ENCODE results near the gene CORO6. TPM values are rescaled to one million over a fixed set of nuclear protein-coding genes. Genes with fewer than 3 reads are reported as not detected.
A peak's percentile ranks its signal among the peaks of the same experiment; 100 is the strongest.

Gene CORO6
- total and polyA plus RNA-seq, 3 experiments from 2014 or later: 0.17 to 2.9 (median 2.5) TPM

DNA sequence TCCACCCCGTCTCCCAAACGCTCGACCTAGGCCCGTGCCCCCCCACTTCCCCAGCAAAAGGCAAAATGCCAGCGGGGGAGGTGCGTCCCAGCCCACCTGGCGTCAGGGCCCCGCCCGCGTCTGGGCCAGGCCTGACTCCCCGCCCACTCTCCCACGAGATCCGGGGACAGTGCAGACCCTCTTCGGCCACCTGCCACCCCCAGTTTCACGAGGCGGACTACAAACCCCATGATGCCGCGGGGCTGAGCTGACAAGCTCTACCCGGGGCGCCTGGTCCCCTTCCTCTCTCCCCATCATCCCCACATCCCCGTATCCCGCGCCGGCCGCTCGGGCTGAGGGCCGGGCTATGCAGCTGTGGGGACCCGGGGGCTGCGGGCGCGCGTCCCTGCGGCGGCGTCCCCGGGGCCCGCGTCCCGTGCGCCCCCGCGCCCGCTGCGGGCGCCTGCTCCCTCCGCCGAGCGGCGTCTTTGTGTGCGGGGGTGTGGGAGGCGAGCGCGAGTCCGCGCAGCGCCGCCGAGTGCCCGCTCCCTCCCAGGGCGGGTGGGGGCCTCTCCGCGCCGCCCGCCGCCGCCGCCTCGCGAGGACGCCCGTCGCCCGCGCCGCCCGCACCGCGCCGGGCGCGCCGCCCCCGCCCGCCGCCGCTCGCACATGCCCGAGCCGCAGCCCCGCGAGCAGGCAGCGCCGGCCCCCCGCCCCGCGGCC lies 29.7 kb downstream of the CORO6 start, which contains the start of gene ANKRD13B:
TSS of gene ANKRD13B (plus strand) at position 283 of the 702 bp plus-strand sequence. CDS start 490 bp downstream, outside the sequence.
- H3K4me1 Mint-ChIP-seq: peaks cover 32 to 45% (median 38%) of the 10 kb centered on the region in 3 donors
- Histone ChIP-seq H3K4me1 (ENCODE audit: insufficient read depth, low read length) (peaks cover 45% of the 10 kb centered on the region), H3K36me3 (ENCODE audit: insufficient read depth, low read length) (no peaks in the 10 kb centered on the region), H3K4me3 (ENCODE audit: low read length) (peak within 1 kb of the TSS; percentile 43), H3K27ac (ENCODE audit: low read depth, low read length) (no peak within 1 kb of the TSS), H3K9me3 (ENCODE audit: low read length) (no peaks in the 10 kb centered on the region), H3K27me3 (ENCODE audit: insufficient read depth, low read length, poor library complexity, severe bottlenecking) (no peaks in the 10 kb centered on the region)
- H3K27ac Mint-ChIP-seq: peak within 1 kb of the TSS in 7 of 8 donors; percentile 29 to 85 (median 51)
- peak within 1 kb of the TSS; percentile 76 to 90 (median 87) for H3K4me3 Mint-ChIP-seq
- H3K9me3 Mint-ChIP-seq: no peaks in the 10 kb centered on the region
- ChIA-PET CTCF (interaction anchor here (1.2 to 6.2 kb wide), 8 partner anchors 11 to 223 kb away, joined by 3 to 113 read pairs (median 16); partner anchors contain the start of genes ABHD15 and TP53I13), POLR2A (interaction anchor here (0.6 to 2.2 kb wide), 7 partner anchors 9 to 29 kb away, joined by 3 to 20 read pairs (median 8); partner anchors contain the start of genes CORO6 and TP53I13)
- H3K27me3 Mint-ChIP-seq: no peaks in the 10 kb centered on the region
- peak in 1 of 5 donors; percentile 25 for DNase-seq
- peaks cover 0 to 4% (median 1%) of the 10 kb centered on the region in 3 donors for H3K36me3 Mint-ChIP-seq

DNA sequence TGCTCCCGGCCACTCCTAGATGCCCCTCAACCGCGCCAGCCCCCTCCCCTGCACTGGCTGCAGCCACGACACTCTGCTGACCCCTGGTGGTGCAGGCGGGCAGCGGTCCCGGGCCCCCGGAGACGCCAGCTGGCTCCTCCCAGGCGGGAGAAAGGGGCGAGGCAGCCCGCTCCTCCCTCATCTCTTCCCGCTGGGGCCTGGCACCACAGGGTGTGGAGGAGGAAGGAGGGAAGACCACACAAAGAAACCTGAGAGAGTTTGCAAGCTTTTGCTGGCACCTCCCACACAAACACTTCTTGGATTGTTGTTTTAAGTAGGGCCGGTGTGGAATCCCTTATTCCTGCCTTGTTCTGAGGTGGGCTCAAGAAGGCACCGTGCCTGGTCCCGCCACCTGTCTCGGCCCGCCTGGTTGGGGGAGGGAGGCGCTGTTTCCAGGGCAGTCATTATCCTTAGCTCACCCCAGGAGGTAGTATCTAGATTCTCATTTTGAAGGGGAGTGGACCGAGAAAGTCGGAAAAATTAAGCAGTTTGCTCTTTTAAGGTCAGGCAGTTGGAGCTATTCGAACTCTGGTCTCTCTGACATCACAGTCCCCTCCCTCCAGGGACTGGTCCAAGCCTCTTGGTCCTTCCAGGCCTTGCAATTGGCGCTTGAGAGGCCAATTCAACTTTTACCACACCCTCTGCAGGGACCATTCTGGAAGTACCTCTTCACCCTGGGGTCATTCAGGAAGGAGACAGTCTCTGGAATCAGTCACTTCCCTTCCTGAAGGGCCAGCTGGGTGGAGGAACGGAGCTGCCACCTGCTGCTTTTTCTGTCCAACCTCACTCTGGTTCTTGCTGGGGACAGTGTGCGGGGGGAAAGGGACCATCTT lies 30.7 kb downstream of the CORO6 start:
- Histone ChIP-seq H3K27me3 (ENCODE audit: insufficient read depth, low read length, poor library complexity, severe bottlenecking) (no peaks in the 10 kb centered on the region), H3K4me1 (ENCODE audit: insufficient read depth, low read length) (peaks cover 55% of the 10 kb centered on the region), H3K27ac (ENCODE audit: low read depth, low read length) (no peak overlapping the region), H3K9me3 (ENCODE audit: low read length) (no peaks in the 10 kb centered on the region), H3K4me3 (ENCODE audit: low read length) (peak overlapping the region; percentile 49), H3K36me3 (ENCODE audit: insufficient read depth, low read length) (no peaks in the 10 kb centered on the region)
- ChIA-PET POLR2A (interaction anchor here (0.6 to 2.2 kb wide), 9 partner anchors 10 to 25 kb away, joined by 3 to 20 read pairs (median 8); partner anchors contain the start of gene TP53I13), CTCF (interaction anchor here (0.7 to 6.2 kb wide), 12 partner anchors 9 to 339 kb away, joined by 3 to 113 read pairs (median 10); partner anchors contain the start of genes ABHD15, SSH2 and TP53I13)
- Mint-ChIP-seq H3K36me3 (peaks cover 0 to 4% (median 1%) of the 10 kb centered on the region in 3 donors), H3K9me3 (no peaks in the 10 kb centered on the region), H3K27me3 (no peaks in the 10 kb centered on the region), H3K4me3 (peak overlapping the region; percentile 76 to 90 (median 87)), H3K27ac (peak overlapping the region in 6 of 8 donors; percentile 29 to 85 (median 54)), H3K4me1 (peaks cover 41 to 56% (median 47%) of the 10 kb centered on the region in 3 donors)
- peak; percentile 65 to 83 (median 72) for DNase-seq

DNA sequence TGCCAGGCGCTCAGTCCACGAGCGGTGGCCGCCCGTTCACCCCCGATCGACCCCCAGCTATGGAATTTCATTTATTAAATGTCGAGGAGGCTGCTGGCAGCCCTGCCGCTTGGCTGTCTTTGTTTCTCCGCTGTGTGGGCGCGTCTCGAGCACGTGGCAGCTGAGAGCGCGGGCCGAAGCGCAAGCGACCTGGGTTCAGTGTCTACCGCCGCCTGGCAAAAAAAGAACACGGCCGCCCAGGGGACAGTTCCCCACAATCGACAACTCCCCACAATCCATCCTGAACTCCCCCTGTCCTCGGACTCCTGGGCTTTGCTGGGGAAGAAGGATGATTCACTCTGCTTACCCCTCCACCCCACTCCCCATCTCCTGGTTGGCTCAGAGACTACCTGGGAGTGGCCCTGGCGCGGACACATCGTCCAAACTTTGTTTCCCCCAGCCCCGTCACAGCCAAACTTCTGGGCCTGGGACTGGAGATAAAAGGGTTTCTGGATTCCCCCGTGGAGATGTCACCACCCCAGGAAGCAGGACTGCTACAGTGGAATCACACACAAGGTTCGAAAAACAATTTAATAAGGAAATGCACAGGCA lies 31.5 kb downstream of the CORO6 start:
- no peaks in the 10 kb centered on the region for H3K9me3 Mint-ChIP-seq
- Histone ChIP-seq H3K27me3 (ENCODE audit: insufficient read depth, low read length, poor library complexity, severe bottlenecking) (no peaks in the 10 kb centered on the region), H3K9me3 (ENCODE audit: low read length) (no peaks in the 10 kb centered on the region), H3K27ac (ENCODE audit: low read depth, low read length) (no peak overlapping the region), H3K4me3 (ENCODE audit: low read length) (peak overlapping the region; percentile 49), H3K36me3 (ENCODE audit: insufficient read depth, low read length) (no peaks in the 10 kb centered on the region), H3K4me1 (ENCODE audit: insufficient read depth, low read length) (peaks cover 61% of the 10 kb centered on the region)
- H3K36me3 Mint-ChIP-seq: peaks cover 0 to 4% (median 1%) of the 10 kb centered on the region in 3 donors
- H3K27me3 Mint-ChIP-seq: no peaks in the 10 kb centered on the region
- DNase-seq: peak in 1 of 5 donors; percentile 34
- H3K27ac Mint-ChIP-seq: peak overlapping the region in 3 of 8 donors; percentile 33 to 80 (median 51)
- ChIA-PET POLR2A (interaction anchor here (0.9 to 2.2 kb wide), 6 partner anchors 10 to 26 kb away, joined by 3 to 11 read pairs (median 5); no protein-coding TSS in a partner anchor), CTCF (interaction anchor here (0.7 to 6.2 kb wide), 11 partner anchors 9 to 339 kb away, joined by 3 to 113 read pairs (median 11); partner anchors contain the start of genes ABHD15, SSH2 and TP53I13)
- H3K4me3 Mint-ChIP-seq: peak overlapping the region; percentile 76 to 90 (median 87)
- H3K4me1 Mint-ChIP-seq: peaks cover 46 to 63% (median 54%) of the 10 kb centered on the region in 3 donors

DNA sequence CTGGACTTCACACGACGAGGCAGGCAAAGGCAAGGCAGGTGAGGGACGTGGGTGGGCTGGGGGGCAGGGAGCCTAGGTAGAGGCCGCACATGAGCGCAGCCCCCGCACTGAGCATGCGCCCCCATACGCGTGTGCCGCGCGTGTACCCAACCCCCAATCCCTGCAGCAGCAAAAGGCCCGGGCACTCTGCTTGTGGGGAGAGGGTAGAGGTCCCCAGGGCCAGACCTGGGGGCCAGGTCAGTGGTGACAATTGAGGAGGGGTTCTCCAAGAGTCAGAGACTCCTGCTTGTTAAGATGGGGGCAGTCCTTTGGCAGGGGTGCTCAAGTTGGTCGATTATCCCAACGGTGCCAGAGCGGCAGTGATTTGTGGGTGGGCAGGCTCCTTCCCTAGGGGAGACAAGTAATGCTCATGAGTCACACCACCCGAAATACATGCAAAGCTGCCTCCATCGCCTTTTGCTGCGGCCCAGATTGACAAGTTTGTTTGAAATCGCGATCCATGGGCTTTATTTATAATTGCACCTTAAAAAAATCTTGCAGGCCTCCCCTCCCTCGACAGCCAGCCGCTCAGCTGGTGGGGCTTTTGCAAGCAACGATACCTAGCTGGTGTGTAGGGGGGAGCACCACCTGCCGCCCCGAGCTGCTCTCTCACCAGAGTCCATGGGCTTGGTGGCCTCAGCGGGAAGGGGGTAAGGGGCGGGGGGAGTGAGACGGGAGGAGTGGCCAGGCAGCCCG lies 32.1 kb downstream of the CORO6 start:
- ChIA-PET POLR2A (interaction anchor here (0.6 to 1.8 kb wide), 5 partner anchors 9 to 245 kb away, joined by 3 to 11 read pairs (median 4); no protein-coding TSS in a partner anchor), CTCF (interaction anchor here (1.0 to 6.2 kb wide), 8 partner anchors 10 to 221 kb away, joined by 3 to 113 read pairs (median 16); partner anchors contain the start of genes ABHD15 and TP53I13)
- Histone ChIP-seq H3K27me3 (ENCODE audit: insufficient read depth, low read length, poor library complexity, severe bottlenecking) (no peaks in the 10 kb centered on the region), H3K4me3 (ENCODE audit: low read length) (peak overlapping the region; percentile 88), H3K9me3 (ENCODE audit: low read length) (no peaks in the 10 kb centered on the region), H3K4me1 (ENCODE audit: insufficient read depth, low read length) (peaks cover 68% of the 10 kb centered on the region), H3K36me3 (ENCODE audit: insufficient read depth, low read length) (no peaks in the 10 kb centered on the region), H3K27ac (ENCODE audit: low read depth, low read length) (no peak overlapping the region)
- Mint-ChIP-seq H3K4me3 (peak overlapping the region; percentile 87 to 94 (median 89)), H3K27ac (peak overlapping the region in 6 of 8 donors; percentile 56 to 93 (median 84)), H3K9me3 (no peaks in the 10 kb centered on the region), H3K27me3 (no peaks in the 10 kb centered on the region), H3K36me3 (peaks cover 0 to 4% (median 1%) of the 10 kb centered on the region in 3 donors), H3K4me1 (peaks cover 50 to 70% (median 60%) of the 10 kb centered on the region in 3 donors)
- DNase-seq: peak in 1 of 5 donors; percentile 40

DNA sequence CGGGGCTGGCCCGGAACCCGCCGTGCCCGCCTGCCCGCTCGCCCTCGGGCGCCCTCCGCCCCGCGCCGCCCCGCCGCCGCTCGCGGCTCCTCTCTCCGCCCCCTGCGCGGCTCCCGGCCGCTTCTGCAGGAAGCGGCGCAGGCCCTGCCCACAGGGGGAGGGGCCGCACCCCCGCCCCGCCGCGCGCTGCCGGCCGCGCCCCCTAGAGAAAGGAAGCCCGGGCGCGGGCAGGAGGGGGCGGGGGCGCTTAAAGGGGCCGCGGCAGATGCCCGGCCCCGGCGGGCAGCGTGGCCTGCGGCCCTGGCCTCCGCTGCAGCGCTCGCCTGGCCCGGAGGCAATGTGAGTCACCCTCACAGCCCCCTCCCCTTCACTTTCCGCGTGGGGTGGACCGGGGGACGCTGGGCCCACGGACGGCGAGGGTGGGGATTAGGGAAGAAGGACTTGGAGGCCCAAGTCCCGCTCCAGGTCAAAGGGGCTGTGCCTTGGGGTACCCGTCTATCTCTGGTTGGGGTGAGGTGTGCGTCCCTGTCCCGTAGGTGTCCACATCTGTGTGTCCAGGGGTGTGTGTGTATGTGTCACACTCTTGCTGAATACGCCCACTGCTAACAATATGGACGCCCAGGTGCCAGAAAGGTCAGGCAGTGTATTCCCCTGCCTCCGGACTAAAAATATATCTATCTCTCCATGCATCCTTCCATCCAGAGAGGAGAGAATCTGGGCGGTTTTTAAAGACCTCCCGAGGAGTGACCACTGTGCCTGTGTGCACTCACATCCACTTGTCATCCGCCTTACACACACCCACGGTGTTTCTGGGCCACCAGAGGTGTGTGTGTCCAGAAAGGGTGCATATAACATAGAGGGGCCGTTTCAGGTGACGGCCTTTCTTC lies 32.9 kb downstream of the CORO6 start, which contains the start of gene GIT1:
TSS of gene GIT1 (minus strand) at position 125 of the 887 bp plus-strand sequence. CDS start 270 bp downstream, outside the sequence.
- no peaks in the 10 kb centered on the region for H3K9me3 ChIP-seq (ENCODE audit: low read length)
- Mint-ChIP-seq H3K4me3 (peak within 1 kb of the TSS; percentile 89 to 95 (median 93)), H3K36me3 (peaks cover 0 to 4% (median 1%) of the 10 kb centered on the region in 3 donors), H3K4me1 (peaks cover 57 to 78% (median 68%) of the 10 kb centered on the region in 3 donors), H3K9me3 (no peaks in the 10 kb centered on the region), H3K27me3 (no peaks in the 10 kb centered on the region), H3K27ac (peak within 1 kb of the TSS in 7 of 8 donors; percentile 83 to 97 (median 95))
- peak within 1 kb of the TSS; percentile 88 for H3K4me3 ChIP-seq (ENCODE audit: low read length)
- peak within 1 kb of the TSS; percentile 59 for H3K27ac ChIP-seq (ENCODE audit: low read depth, low read length)
- peak; percentile 80 to 88 (median 82) for DNase-seq
- ChIA-PET POLR2A (interaction anchor here (0.9 to 2.0 kb wide), 2 partner anchors 26 kb away, joined by 3 to 18 read pairs; no protein-coding TSS in a partner anchor), CTCF (interaction anchor here (2.3 to 26.2 kb wide), 2 partner anchors 17 to 23 kb away, joined by 7 to 436 read pairs; no protein-coding TSS in a partner anchor)
- no peaks in the 10 kb centered on the region for H3K36me3 ChIP-seq (ENCODE audit: insufficient read depth, low read length)
- H3K27me3 ChIP-seq (ENCODE audit: insufficient read depth, low read length, poor library complexity, severe bottlenecking): no peaks in the 10 kb centered on the region
- peaks cover 76% of the 10 kb centered on the region for H3K4me1 ChIP-seq (ENCODE audit: insufficient read depth, low read length)

All from CD8-positive, alpha-beta memory T cell (primary cell).